H1 (cell line): Measurements from ENCODE around the gene NCK2. TPM values are rescaled to one million over a fixed set of nuclear protein-coding genes. Genes with fewer than 3 reads are reported as not detected.

ENCODE experiments used
- CTCF ChIA-PET: fragments of 300-600 bp; sonication (Branson Sonifier 250); formaldehyde crosslinking; loops from one replicate; lab custom pipeline; 2021; ENCODE audit not compliant: partially characterized antibody; lab: Charles Lee
- POLR2A ChIA-PET: fragments of 300-600 bp; sonication (Branson Sonifier 250); formaldehyde crosslinking; loops from one replicate; lab custom pipeline; 2021; ENCODE audit warnings: inconsistent platforms; ENCODE audit not compliant: partially characterized antibody; lab: Charles Lee
- DNase-seq, 2 experiments: peaks; one replicate each; pipeline versions ENCODE4 v3.0.0 to v3.0.0-alpha.2; 2010 to 2022; ENCODE audit warnings: low spot score in 2 of 2, low read depth in 1 of 2, mixed read lengths in 1 of 2
- FAIRE-seq: peaks from 2 replicates; lab custom pipeline; 2011; peaks lifted over from hg19 to GRCh38; lab: Jason Lieb, UNC
- H2AFZ ChIP-seq: 2 replicates; pipeline ENCODE4 v1.8.1; 2012; ENCODE audit warnings: low read length, inconsistent platforms
- H2AK5ac ChIP-seq: 2 replicates; pipeline ENCODE4 v1.6.1; 2013; ENCODE audit warnings: low read depth, low read length
- H2BK120ac ChIP-seq: replicated peaks from 2 replicates; pipeline ENCODE3; 2013; ENCODE audit warnings: low read depth, low read length, inconsistent platforms
- H2BK12ac ChIP-seq: 2 replicates; pipeline ENCODE4 v1.6.1; 2013; ENCODE audit warnings: low read depth, low read length
- H2BK15ac ChIP-seq: 2 replicates; pipeline ENCODE4 v1.6.1; 2013; ENCODE audit warnings: low read length
- H2BK20ac ChIP-seq: 2 replicates; pipeline ENCODE4 v1.6.1; 2013; ENCODE audit warnings: low read length
- H2BK5ac ChIP-seq: 2 replicates; pipeline ENCODE4 v1.6.1; 2013; ENCODE audit warnings: low read depth, low read length
- H3K14ac ChIP-seq: 2 replicates; pipeline ENCODE4 v1.6.1; 2013; ENCODE audit warnings: inconsistent platforms; ENCODE audit not compliant: insufficient read length
- H3K18ac ChIP-seq: 2 replicates; pipeline ENCODE4 v1.6.1; 2013; ENCODE audit warnings: low read length; ENCODE audit errors: extremely low read depth
- H3K23ac ChIP-seq: 2 replicates; pipeline ENCODE4 v1.6.1; 2013; ENCODE audit warnings: inconsistent platforms; ENCODE audit not compliant: insufficient read length
- H3K23me2 ChIP-seq: 2 replicates; pipeline ENCODE4 v1.6.1; 2013; ENCODE audit warnings: low read depth, low read length
- H3K27ac ChIP-seq: 2 replicates; pipeline ENCODE4 v1.6.1; 2011; ENCODE audit warnings: low read depth, low read length, inconsistent platforms
- H3K27me3 ChIP-seq, 4 experiments: replicated peaks in 1 of 4; 1 replicate in 1 of 4; 2 replicates in 3 of 4; pipeline versions ENCODE4 v1.6.1 to v1.8.1; 2011 to 2013; ENCODE audit warnings: low read length in 3 of 4, mild to moderate bottlenecking in 3 of 4, inconsistent platforms in 2 of 4, mixed read lengths in 2 of 4, moderate library complexity in 1 of 4; ENCODE audit not compliant: control insufficient read depth in 3 of 4, insufficient read depth in 3 of 4; ENCODE audit errors: extremely low read depth in 1 of 4
- H3K36me3 ChIP-seq, 4 experiments: 2 replicates each; pipeline versions ENCODE4 v1.6.1 to v1.8.1; 2011 to 2013; ENCODE audit warnings: mild to moderate bottlenecking in 4 of 4, low read length in 3 of 4, moderate library complexity in 2 of 4, control low read depth in 1 of 4, inconsistent platforms in 1 of 4; ENCODE audit not compliant: insufficient read depth in 4 of 4, control insufficient read depth in 2 of 4
- H3K4ac ChIP-seq: replicated peaks from 2 replicates; pipeline ENCODE3; 2013; ENCODE audit warnings: low read length, low read depth, mixed read lengths, inconsistent platforms; ENCODE audit not compliant: insufficient read length
- H3K4me1 ChIP-seq, 4 experiments: replicated peaks in 1 of 4; 1 replicate in 1 of 4; 2 replicates in 3 of 4; pipeline versions ENCODE4 v1.6.1 to v1.8.1; 2011 to 2013; ENCODE audit warnings: low read length in 3 of 4, inconsistent platforms in 2 of 4, mixed read lengths in 1 of 4; ENCODE audit not compliant: insufficient read depth in 4 of 4, control insufficient read depth in 3 of 4
- H3K4me2 ChIP-seq, 2 experiments: 2 replicates each; pipeline versions ENCODE4 v1.6.1 to v1.8.1; 2011 to 2013; ENCODE audit warnings: low read depth in 2 of 2, low read length in 2 of 2, control low read depth in 1 of 2, inconsistent platforms in 1 of 2, mild to moderate bottlenecking in 1 of 2; ENCODE audit not compliant: insufficient read depth in 1 of 2
- H3K4me3 ChIP-seq, 4 experiments: fragments of 200-600, 300-600 bp in 1 of 4; sonication (generic), shearing (Covaris generic), sonication (Bioruptor Twin) in 1 of 4; 2 replicates each; pipeline versions ENCODE4 v1.5.1 to v1.8.1; 2011 to 2016; ENCODE audit warnings: low read length in 4 of 4, low read depth in 3 of 4, control low read depth in 2 of 4, inconsistent platforms in 2 of 4, mild to moderate bottlenecking in 2 of 4, mixed read lengths in 1 of 4, moderate library complexity in 1 of 4; ENCODE audit not compliant: insufficient read depth in 2 of 4; ENCODE audit errors: extremely low read depth in 1 of 4
- H3K56ac ChIP-seq: replicated peaks from 2 replicates; pipeline ENCODE3; 2013; ENCODE audit warnings: low read depth, mild to moderate bottlenecking, mixed read lengths, low read length, inconsistent platforms; ENCODE audit not compliant: insufficient read length
- H3K79me1 ChIP-seq: 2 replicates; pipeline ENCODE4 v1.6.1; 2013; ENCODE audit warnings: low read depth, low read length, control low read depth
- H3K79me2 ChIP-seq, 2 experiments: 2 replicates each; pipeline versions ENCODE4 v1.6.1 to v1.8.1; 2012 to 2013; ENCODE audit warnings: low read length in 2 of 2, mild to moderate bottlenecking in 2 of 2, inconsistent platforms in 1 of 2; ENCODE audit not compliant: insufficient read depth in 2 of 2, control insufficient read depth in 1 of 2
- H3K9ac ChIP-seq, 4 experiments: replicated peaks in 1 of 4; 1 replicate in 1 of 4; 2 replicates in 3 of 4; pipeline versions ENCODE4 v1.6.1 to v1.8.1; 2011 to 2013; ENCODE audit warnings: low read depth in 3 of 4, low read length in 3 of 4, control low read depth in 2 of 4, mild to moderate bottlenecking in 2 of 4, moderate library complexity in 2 of 4, inconsistent platforms in 1 of 4; ENCODE audit errors: extremely low read depth in 1 of 4
- H3K9me3 ChIP-seq, 2 experiments: 2 replicates each; pipeline versions ENCODE4 v1.6.1 to v1.8.1; 2012 to 2013; ENCODE audit warnings: mild to moderate bottlenecking in 2 of 2, moderate library complexity in 2 of 2, control low read depth in 1 of 2, inconsistent platforms in 1 of 2, low read depth in 1 of 2, low read length in 1 of 2, mixed read lengths in 1 of 2; ENCODE audit not compliant: insufficient read depth in 2 of 2
- H4K20me1 ChIP-seq, 2 experiments: replicated peaks in 1 of 2; 2 replicates each; pipeline versions ENCODE3 to v1.8.1; 2011 to 2013; ENCODE audit warnings: inconsistent platforms in 2 of 2, low read length in 2 of 2, mild to moderate bottlenecking in 1 of 2; ENCODE audit not compliant: insufficient read depth in 2 of 2, control insufficient read depth in 1 of 2
- H4K5ac ChIP-seq: 2 replicates; pipeline ENCODE4 v1.6.1; 2013; ENCODE audit warnings: low read length, low read depth, mixed read lengths, inconsistent platforms; ENCODE audit not compliant: insufficient read length
- H4K8ac ChIP-seq: 2 replicates; pipeline ENCODE4 v1.8.0; 2013; ENCODE audit warnings: mild to moderate bottlenecking, moderate library complexity, low read length, inconsistent platforms; ENCODE audit not compliant: insufficient read depth; ENCODE audit errors: extremely low read depth
- H4K91ac ChIP-seq: replicated peaks from 2 replicates; pipeline ENCODE3; 2013; ENCODE audit warnings: low read length, mixed read lengths, inconsistent platforms; ENCODE audit not compliant: insufficient read length
- CEBPB ChIP-seq: IDR thresholded peaks from 2 replicates; pipeline ENCODE4 v1.6.1; 2012; ENCODE audit warnings: low read depth, low read length
- JUN ChIP-seq: IDR thresholded peaks from 2 replicates; pipeline ENCODE4 v1.6.1; 2011; ENCODE audit warnings: low read depth, mild to moderate bottlenecking, improper control_type of control experiment, low read length
- JUND ChIP-seq: IDR thresholded peaks from 2 replicates; pipeline ENCODE4 v1.6.1; 2011; ENCODE audit warnings: mild to moderate bottlenecking, improper control_type of control experiment, low read length
- SRF ChIP-seq: IDR thresholded peaks from 2 replicates; pipeline ENCODE4 v1.6.1; 2011; ENCODE audit warnings: mild to moderate bottlenecking, low read depth, low read length, moderate library complexity
- TCF12 ChIP-seq: IDR thresholded peaks from 2 replicates; pipeline ENCODE4 v1.6.1; 2011; ENCODE audit warnings: low read depth, mild to moderate bottlenecking, low read length
- YY1 ChIP-seq: IDR thresholded peaks from 2 replicates; pipeline ENCODE4 v1.6.1; 2011; ENCODE audit warnings: low read depth, mild to moderate bottlenecking, low read length
- WGBS, 2 experiments: shearing (Covaris generic) in 1 of 2; methylation state at CpG; one replicate each; pipeline versions ENCODE4 v1.1.6 to v1.1.7; 2013 to 2015; ENCODE audit warnings: low lambda C conversion rate in 2 of 2, mixed read lengths in 2 of 2, inconsistent platforms in 1 of 2, low coverage in 1 of 2, missing lambda C conversion rate in 1 of 2; ENCODE audit not compliant: insufficient replicate concordance in 2 of 2, insufficient coverage in 1 of 2, insufficient read length in 1 of 2; ENCODE audit errors: extremely low coverage in 1 of 2, missing lambda C conversion rate in 1 of 2; 5-methylcytosine and 5-hydroxymethylcytosine counted together
- polyA plus RNA-seq, 7 experiments: library from polyadenylated mRNA; depleted of rRNA in 3 of 7; stranded (reverse) in 5 of 7; unstranded in 2 of 7; fragments of >200 nt in 5 of 7; fragments of 200-250 nt in 2 of 7; gene quantifications; 1 replicate in 5 of 7; 2 replicates in 1 of 7; 4 replicates in 1 of 7; pipeline versions ENCODE4 v1.2.1 to v1.2.3, GENCODE V29; 2011 to 2013; ENCODE audit warnings: missing spikeins in 2 of 7, mixed read lengths in 2 of 7
- total RNA-seq: library from RNA; stranded (reverse); fragmentation: NEBNext Ultra II Directional; extraction: Animal tissue kit (Norgen Biotek cat#: 25700); gene quantifications from 2 replicates; pipeline ENCODE4 v1.2.1, GENCODE V29; 2021

Gene NCK2
- total and polyA plus RNA-seq, 2 of the 8 experiments (the other 6 are each of a cell fraction or from before 2014, with no cell fraction given) = 30.3 to 65.7 TPM

DNA sequence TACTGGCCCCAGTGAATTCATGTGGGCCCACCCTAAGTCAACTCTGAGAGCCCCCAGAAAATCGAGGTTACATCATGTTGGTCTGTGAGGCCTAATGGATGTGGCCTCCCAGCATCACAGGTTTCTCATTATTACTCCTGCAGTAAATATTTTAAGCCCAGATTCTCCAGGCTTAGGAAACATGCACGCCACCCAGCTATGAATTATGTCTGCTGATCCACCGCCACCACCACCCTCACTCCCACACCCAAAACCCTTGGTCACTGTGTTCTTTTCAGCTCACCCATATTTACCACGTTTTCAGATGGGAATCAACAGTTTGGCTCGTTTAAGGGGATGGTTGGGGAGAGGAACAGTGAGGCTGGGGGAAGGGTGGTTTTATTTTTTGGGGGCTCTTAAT is 128.6 kb downstream of the NCK2 start:
- no peak overlapping the region for H4K8ac ChIP-seq
- no peak overlapping the region for H2BK5ac ChIP-seq
- no peak overlapping the region for H4K5ac ChIP-seq
- H3K9ac ChIP-seq = no peak overlapping the region
- no peak overlapping the region for H2BK120ac ChIP-seq
- H2BK20ac ChIP-seq = no peak overlapping the region
- H3K4ac ChIP-seq = no peak overlapping the region
- DNase-seq (no peak), FAIRE-seq (no peak)
- H4K91ac ChIP-seq = no peak overlapping the region
- 89% methylated on average over 5 of the region's 5 CpGs; no CpG with 5 or more reads in 1 of the 2 experiments for WGBS, 2 experiments
- POLR2A ChIA-PET = no interaction called here
- H3K23ac ChIP-seq = no peak overlapping the region
- H3K23me2 ChIP-seq = no peaks in the 10 kb centered on the region
- H3K79me1 ChIP-seq = peaks cover 12% of the 10 kb centered on the region; the same call in 1 of the 2 replicates
- H3K18ac ChIP-seq = no peak overlapping the region
- H3K14ac ChIP-seq = no peak overlapping the region
- no peak overlapping the region for H3K4me2 ChIP-seq
- H3K36me3 ChIP-seq = no peaks in the 10 kb centered on the region; a peak in 1 of 8 replicates
- peaks cover 0 to 4% of the 10 kb centered on the region in 2 experiments for H4K20me1 ChIP-seq
- CTCF ChIA-PET = no interaction called here
- peaks cover 0 to 30% of the 10 kb centered on the region in 2 experiments; a peak in 1 of 4 replicates for H3K79me2 ChIP-seq
- no peak overlapping the region for H2BK15ac ChIP-seq
- H3K4me1 ChIP-seq = peaks cover 0 to 8% (median 0%) of the 10 kb centered on the region in 4 experiments; a peak in 2 of 7 replicates
- no peak overlapping the region for H2BK12ac ChIP-seq
- no peak overlapping the region for H2AFZ ChIP-seq
- H3K56ac ChIP-seq = no peak overlapping the region
- no peak overlapping the region for H2AK5ac ChIP-seq
- TF ChIP-seq JUN (no peak), JUND (no peak), SRF (no peak), YY1 (no peak), CEBPB (no peak), TCF12 (no peak)
- H3K27ac ChIP-seq = no peak overlapping the region
- no peaks in the 10 kb centered on the region for H3K9me3 ChIP-seq
- H3K27me3 ChIP-seq = no peaks in the 10 kb centered on the region
- H3K4me3 ChIP-seq = no peak overlapping the region
